ENCODE measurements around the gene PSMB4. TPM values are rescaled to one million over a fixed set of nuclear protein-coding genes. Genes with fewer than 3 reads are reported as not detected.
A peak's percentile ranks its signal among the peaks of the same experiment; 100 is the strongest.

The PSMB4 gene
- total RNA-seq, 1 experiment from 2014 or later: 413 TPM

- Mint-ChIP-seq H3K27ac (no peak overlapping the region; a peak in 2 of 7 replicates), H3K9me3 (no peaks in the 10 kb centered on the region; a peak in 1 of 5 replicates), H3K4me1 (peaks cover 12% of the 10 kb centered on the region in 2 experiments), H3K4me3 (peak overlapping the region in 1 of 2 experiments; percentile 93; a peak in 1 of 5 replicates), H3K36me3 (ENCODE audit: insufficient read depth in 1 of 3, low read depth in 3 of 3) (peaks cover 38 to 70% (median 58%) of the 10 kb centered on the region in 3 experiments), H3K27me3 (ENCODE audit: low read depth) (no peaks in the 10 kb centered on the region; the same call in 1 of the 2 replicates)
- H3K4ac ChIP-seq (ENCODE audit: low read depth, low read length): no peak overlapping the region
- peaks cover 6% of the 10 kb centered on the region for H3K23me2 ChIP-seq (ENCODE audit: insufficient read length, low read depth, low read length, poor library complexity, severe bottlenecking)
- no peak overlapping the region for H3K56ac ChIP-seq (ENCODE audit: insufficient read length, low read depth, low read length)
- no CpG with 5 or more reads among the region's 2 CpGs for WGBS (ENCODE audit: extremely low coverage, insufficient read length, low lambda C conversion rate)
- H2BK120ac ChIP-seq (ENCODE audit: low read depth, low read length, poor library complexity, severe bottlenecking): no peak overlapping the region
- H4K91ac ChIP-seq (ENCODE audit: insufficient read length, low read depth, low read length): no peak overlapping the region
- no peak overlapping the region for H3K18ac ChIP-seq (ENCODE audit: insufficient read length, low read depth, low read length)
- H2BK12ac ChIP-seq (ENCODE audit: insufficient read length, low read depth, low read length): no peak overlapping the region
- H3K4me1 ChIP-seq (ENCODE audit: insufficient read depth, low read length): no peaks in the 10 kb centered on the region
- H4K8ac ChIP-seq (replicated peaks; ENCODE audit: insufficient read length, low read depth, low read length): no peak overlapping the region
- no peak overlapping the region for H3K27ac ChIP-seq (ENCODE audit: insufficient read length, low read depth, low read length)
- H2BK20ac ChIP-seq (ENCODE audit: low read depth, low read length, poor library complexity, severe bottlenecking): no peak overlapping the region
- H3K9ac ChIP-seq (ENCODE audit: extremely low read depth, insufficient read length, low read length): no peak overlapping the region
- H2AK5ac ChIP-seq (ENCODE audit: insufficient read length, low read length): no peak overlapping the region
- peaks cover 9% of the 10 kb centered on the region; the same call in 1 of the 2 replicates for H3K79me2 ChIP-seq (ENCODE audit: insufficient read depth, low read length)
- H3K4me2 ChIP-seq (ENCODE audit: insufficient read depth, insufficient read length, low read length): no peak overlapping the region
- DNase-seq: no peak
- H2AFZ ChIP-seq (ENCODE audit: low read length): no peak overlapping the region
- H2BK5ac ChIP-seq (ENCODE audit: insufficient read length, low read length): no peak overlapping the region
- no peaks in the 10 kb centered on the region for H3K9me3 ChIP-seq (ENCODE audit: control insufficient read depth, low read depth, low read length)
- H3K23ac ChIP-seq (ENCODE audit: insufficient read length, low read depth, low read length): no peak overlapping the region
- H4K5ac ChIP-seq (ENCODE audit: insufficient read length, low read depth, low read length): no peak overlapping the region
- no peak overlapping the region for H2BK15ac ChIP-seq (ENCODE audit: low read depth, low read length)
- TF ChIP-seq CTCF (conservative IDR thresholded peaks at IDR 0.05): no peak
- H3K27me3 ChIP-seq (ENCODE audit: insufficient read depth, low read length): no peaks in the 10 kb centered on the region
- H3K14ac ChIP-seq (ENCODE audit: insufficient read depth, low read length): no peak overlapping the region
- H3K79me1 ChIP-seq (ENCODE audit: insufficient read depth, low read depth, low read length, poor library complexity, severe bottlenecking): peaks cover 3% of the 10 kb centered on the region
- H4K20me1 ChIP-seq (ENCODE audit: control insufficient read depth, insufficient read depth, insufficient read length): no peaks in the 10 kb centered on the region
- H3T11ph ChIP-seq (ENCODE audit: low read length): no peak overlapping the region
Measured at GRCh38 chr1:151401860-151402259, 2.5 kb downstream of the PSMB4 start.
